Mesendoderm (in vitro differentiated cells): ENCODE data around the gene OR2M5.

Source experiments
- DNase-seq: peaks from one replicate; pipeline ENCODE4 v3.0.0; 2013
- H2AK5ac ChIP-seq: 2 replicates; pipeline ENCODE4 v1.6.1; 2013; ENCODE audit warnings: low read length, inconsistent platforms
- H2BK120ac ChIP-seq: 2 replicates; pipeline ENCODE4 v1.6.1; 2013; ENCODE audit warnings: low read depth, mild to moderate bottlenecking, low read length, moderate library complexity, mixed read lengths
- H2BK15ac ChIP-seq: replicated peaks from 2 replicates; pipeline ENCODE4 v1.6.1; 2013; ENCODE audit warnings: low read depth, mild to moderate bottlenecking, moderate library complexity
- H2BK5ac ChIP-seq: 2 replicates; pipeline ENCODE4 v1.6.1; 2013; ENCODE audit warnings: low read length, inconsistent platforms
- H3K18ac ChIP-seq: 2 replicates; pipeline ENCODE4 v1.6.1; 2013; ENCODE audit warnings: mild to moderate bottlenecking, low read length, mixed read lengths
- H3K23ac ChIP-seq: one replicate; pipeline ENCODE4 v1.6.1; 2013; ENCODE audit warnings: low read length
- H3K27ac ChIP-seq: 2 replicates; pipeline ENCODE4 v1.5.1; 2013; ENCODE audit warnings: low read depth, mild to moderate bottlenecking, inconsistent platforms, low read length, moderate library complexity
- H3K27me3 ChIP-seq: 2 replicates; pipeline ENCODE4 v1.6.1; 2013; ENCODE audit warnings: low read length, control low read depth, mild to moderate bottlenecking, inconsistent platforms; ENCODE audit not compliant: insufficient read depth, poor library complexity
- H3K36me3 ChIP-seq: 2 replicates; pipeline ENCODE4 v1.6.1; 2013; ENCODE audit warnings: low read length, inconsistent platforms; ENCODE audit not compliant: control insufficient read depth, insufficient read depth
- H3K4ac ChIP-seq: one replicate; pipeline ENCODE4 v1.6.1; 2013; ENCODE audit warnings: low read depth, mild to moderate bottlenecking, low read length, moderate library complexity
- H3K4me1 ChIP-seq: 2 replicates; pipeline ENCODE4 v1.6.1; 2013; ENCODE audit warnings: low read depth, low read length, inconsistent platforms; ENCODE audit not compliant: control insufficient read depth
- H3K4me2 ChIP-seq: 2 replicates; pipeline ENCODE4 v1.6.1; 2013; ENCODE audit warnings: low read length
- H3K4me3 ChIP-seq: 2 replicates; pipeline ENCODE4 v1.5.1; 2013; ENCODE audit warnings: mild to moderate bottlenecking, low read length
- H3K56ac ChIP-seq: one replicate; pipeline ENCODE4 v1.6.1; 2013; ENCODE audit warnings: low read length
- H3K79me1 ChIP-seq: 2 replicates; pipeline ENCODE4 v1.6.1; 2013; ENCODE audit warnings: low read length, inconsistent platforms
- H3K79me2 ChIP-seq: 2 replicates; pipeline ENCODE4 v1.6.1; 2013; ENCODE audit warnings: mild to moderate bottlenecking, low read length; ENCODE audit not compliant: control insufficient read depth, insufficient read depth
- H3K9ac ChIP-seq: 2 replicates; pipeline ENCODE4 v1.6.1; 2013; ENCODE audit warnings: low read length, inconsistent platforms
- H4K5ac ChIP-seq: one replicate; pipeline ENCODE4 v1.6.1; 2013; ENCODE audit warnings: low read length
- H4K8ac ChIP-seq: one replicate; pipeline ENCODE4 v1.6.1; 2013; ENCODE audit warnings: low read depth, mild to moderate bottlenecking, control low read depth, low read length, moderate library complexity
- WGBS: extraction: QIAGEN DNeasy Blood & Tissue Kit; methylation state at CpG from one replicate; pipeline ENCODE4 v1.1.7; 2013; ENCODE audit warnings: low lambda C conversion rate, missing lambda C conversion rate; ENCODE audit not compliant: insufficient coverage; ENCODE audit errors: extremely low coverage; 5-methylcytosine and 5-hydroxymethylcytosine counted together

OR2M5 gene

GRCh38 chr1:248189026-248189425, 44.1 kb downstream of the OR2M5 start:
- no peaks in the 10 kb centered on the region for H3K79me2 ChIP-seq

DNA sequence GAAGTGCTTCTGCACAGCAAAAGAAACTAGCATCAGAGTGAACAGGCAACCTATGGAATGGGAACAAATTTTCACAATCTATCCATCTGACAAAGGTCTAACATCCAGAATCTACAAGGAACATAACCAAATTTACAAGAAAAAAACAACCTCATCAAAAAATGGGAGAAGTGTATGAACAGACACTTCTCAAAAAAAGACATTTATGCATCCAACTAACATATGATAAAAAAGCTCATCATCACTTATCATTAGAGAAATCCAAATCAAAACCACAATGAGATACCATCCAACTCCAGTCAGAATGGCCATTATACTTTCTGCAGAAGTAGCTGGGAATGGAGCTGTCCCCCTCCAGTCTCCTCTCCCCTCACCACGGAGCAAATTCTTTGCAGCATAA, 49.2 kb downstream of the OR2M5 start:
- no peak overlapping the region for H3K23ac ChIP-seq
- no peaks in the 10 kb centered on the region for H3K79me2 ChIP-seq
- no peak for DNase-seq
- no peak overlapping the region for H4K5ac ChIP-seq
- WGBS = no CpG with 5 or more reads among the region's 1 CpG
- H2AK5ac ChIP-seq = no peak overlapping the region
- no peaks in the 10 kb centered on the region for H3K4me1 ChIP-seq
- no peak overlapping the region for H2BK5ac ChIP-seq
- no peaks in the 10 kb centered on the region for H3K79me1 ChIP-seq
- no peak overlapping the region for H3K4me2 ChIP-seq
- H3K9ac ChIP-seq = no peak overlapping the region
- no peak overlapping the region for H3K4ac ChIP-seq
- no peak overlapping the region for H3K27ac ChIP-seq
- H2BK15ac ChIP-seq = no peak overlapping the region
- no peaks in the 10 kb centered on the region for H3K36me3 ChIP-seq
- no peak overlapping the region for H3K18ac ChIP-seq
- no peak overlapping the region for H2BK120ac ChIP-seq
- no peak overlapping the region for H3K4me3 ChIP-seq
- no peaks in the 10 kb centered on the region for H3K27me3 ChIP-seq
- H3K56ac ChIP-seq = no peak overlapping the region
- H4K8ac ChIP-seq = no peak overlapping the region

More at GRCh38 chr1:248189026-248189425, 44.1 kb downstream of the OR2M5 start:
- Histone ChIP-seq H2BK120ac (no peak overlapping the region), H2BK15ac (no peak overlapping the region), H4K8ac (no peak overlapping the region), H3K79me1 (no peaks in the 10 kb centered on the region), H2AK5ac (no peak overlapping the region), H3K4me3 (no peak overlapping the region), H4K5ac (no peak overlapping the region), H3K56ac (no peak overlapping the region), H3K4me1 (no peaks in the 10 kb centered on the region), H3K9ac (no peak overlapping the region), H3K27ac (no peak overlapping the region), H3K4ac (no peak overlapping the region), H3K23ac (no peak overlapping the region), H3K4me2 (no peak overlapping the region), H3K27me3 (no peaks in the 10 kb centered on the region), H3K36me3 (no peaks in the 10 kb centered on the region), H2BK5ac (no peak overlapping the region), H3K18ac (no peak overlapping the region)
- no CpG with 5 or more reads among the region's 11 CpGs for WGBS
- no peak for DNase-seq
